Body of pancreas (tissue), 4 donors: ENCODE data around the gene SMARCA4. TPM values are rescaled to one million over a fixed set of nuclear protein-coding genes. Genes with fewer than 3 reads are reported as not detected.

Experiments
- ATAC-seq: fragments of 150-250 bp; one replicate; pipeline ENCODE4 v1.9.1; 2016
- DNase-seq, 4 donors: peaks; one replicate each; pipeline ENCODE4 v3.0.0-alpha.2; 2019
- H3K27ac ChIP-seq, 4 donors: fragments of 200-600 bp; sonication (generic); 1 replicate in 3 of 4; 2 replicates in 1 of 4; pipeline versions ENCODE4 v1.5.1 to v1.6.1; 2016 to 2019; ENCODE audit warnings: mild to moderate bottlenecking in 1 of 4, mixed read lengths in 1 of 4, moderate library complexity in 1 of 4
- H3K27me3 ChIP-seq, 2 donors: fragments of 200-600 bp; sonication (generic); one replicate each; pipeline ENCODE4 v1.6.0; 2016; ENCODE audit warnings: mild to moderate bottlenecking in 1 of 2
- H3K36me3 ChIP-seq, 2 donors: fragments of 200-600 bp; sonication (generic); replicated peaks in 1 of 2; 2 replicates each; pipeline ENCODE4 v1.5.1; 2016; ENCODE audit warnings: low read depth in 2 of 2; ENCODE audit not compliant: insufficient read depth in 1 of 2
- H3K4me1 ChIP-seq: fragments of 200-600 bp; sonication (generic); one replicate; pipeline ENCODE4 v1.6.0; 2016
- H3K4me3 ChIP-seq, 2 donors: fragments of 200-600 bp; sonication (generic); 1 replicate in 1 of 2; 2 replicates in 1 of 2; pipeline ENCODE4 v1.5.1; 2016 to 2019
- H3K9me3 ChIP-seq, 3 donors: fragments of 200-600 bp; sonication (generic); 1 replicate in 2 of 3; 2 replicates in 1 of 3; pipeline ENCODE4 v1.5.1; 2016
- CTCF ChIP-seq, 7 experiments: fragments of 450-650 bp in 4 of 7; fragments of 200-600 bp in 3 of 7; sonication (generic) in 3 of 7; IDR thresholded peaks; one replicate each; pipeline ENCODE4 v1.5.1; 2016 to 2019; ENCODE audit warnings: antibody characterized with exemption in 7 of 7
- POLR2A ChIP-seq, 3 donors: fragments of 450-650 bp; IDR thresholded peaks; one replicate each; pipeline ENCODE4 v1.6.1; 2016; ENCODE audit warnings: antibody characterized with exemption in 3 of 3, mild to moderate bottlenecking in 2 of 3
- WGBS, 2 donors: methylation state at CpG; one replicate each; pipeline ENCODE4 v1.1.5; 2017; 5-methylcytosine and 5-hydroxymethylcytosine counted together
- intact Hi-C: fragments of 100-400 bp; cut with DNase I; formaldehyde crosslinking; loops from one replicate; pipeline ENCODE4 v1.15.1; 2023
- total RNA-seq, 2 donors: library from RNA; depleted of rRNA; stranded (reverse); fragments of >200 nt; gene quantifications; one replicate each; pipeline ENCODE4 v1.1.0, GENCODE V29; 2016

Gene SMARCA4
- total RNA-seq, 2 donors from 2014 or later: 56.3 to 120 TPM

- ATAC-seq (no peak), DNase-seq (no peak)
- no peak overlapping the region for H3K4me3 ChIP-seq
- TF ChIP-seq CTCF (IDR thresholded peaks at IDR 0.05) (no peak), POLR2A (IDR thresholded peaks at IDR 0.05) (no peak)
- no peaks in the 10 kb centered on the region for H3K4me1 ChIP-seq
- intact Hi-C loops: no loop called here
- H3K27me3 ChIP-seq: no peaks in the 10 kb centered on the region
- 91 to 93% methylated on average over 4 of the region's 4 CpGs for WGBS, 2 donors
- no peaks in the 10 kb centered on the region for H3K36me3 ChIP-seq
- no peaks in the 10 kb centered on the region for H3K9me3 ChIP-seq
- H3K27ac ChIP-seq: no peak overlapping the region
These were observed 87.0 kb downstream of the SMARCA4 start for GRCh38 chr19:11047866-11048265.

GRCh38 chr19:11050323-11051114, 89.7 kb downstream of the SMARCA4 start:
- no peaks in the 10 kb centered on the region for H3K36me3 ChIP-seq
- intact Hi-C loops: no loop called here
- ATAC-seq (no peak), DNase-seq (no peak)
- no peak overlapping the region for H3K27ac ChIP-seq
- TF ChIP-seq CTCF (IDR thresholded peaks at IDR 0.05) (no peak), POLR2A (IDR thresholded peaks at IDR 0.05) (no peak)
- no peaks in the 10 kb centered on the region for H3K9me3 ChIP-seq
- no peaks in the 10 kb centered on the region for H3K4me1 ChIP-seq
- no peaks in the 10 kb centered on the region for H3K27me3 ChIP-seq
- H3K4me3 ChIP-seq: no peak overlapping the region
- 88 to 91% methylated on average over 8 to 9 of the region's 9 CpGs for WGBS, 2 donors

GRCh38 chr19:11053817-11054195, 93.0 kb downstream of the SMARCA4 start:
- Histone ChIP-seq H3K4me3 (no peak overlapping the region), H3K9me3 (no peaks in the 10 kb centered on the region), H3K36me3 (no peaks in the 10 kb centered on the region), H3K4me1 (no peaks in the 10 kb centered on the region), H3K27me3 (no peaks in the 10 kb centered on the region), H3K27ac (no peak overlapping the region)
- WGBS, 2 donors: 90 to 91% methylated on average over 4 of the region's 4 CpGs
- DNase-seq (no peak), ATAC-seq (no peak)
- TF ChIP-seq CTCF (IDR thresholded peaks at IDR 0.05) (no peak), POLR2A (IDR thresholded peaks at IDR 0.05) (no peak)
- intact Hi-C loops: no loop called here

GRCh38 chr19:11054200-11054599, 93.4 kb downstream of the SMARCA4 start:
- DNase-seq: no peak
- no peak for TF ChIP-seq CTCF (IDR thresholded peaks at IDR 0.05)
- TF ChIP-seq POLR2A (IDR thresholded peaks at IDR 0.05): no peak
- 95 to 100% methylated on average over 2 to 8 of the region's 8 CpGs for WGBS, 2 donors
- Histone ChIP-seq H3K27ac (no peak overlapping the region), H3K36me3 (no peaks in the 10 kb centered on the region), H3K27me3 (no peaks in the 10 kb centered on the region), H3K4me1 (no peaks in the 10 kb centered on the region), H3K9me3 (no peaks in the 10 kb centered on the region), H3K4me3 (no peak overlapping the region)
- intact Hi-C loops: no loop called here
- no peak for ATAC-seq

GRCh38 chr19:11054628-11055027, 93.8 kb downstream of the SMARCA4 start:
- Histone ChIP-seq H3K9me3 (no peaks in the 10 kb centered on the region), H3K27me3 (no peaks in the 10 kb centered on the region), H3K4me3 (no peak overlapping the region), H3K27ac (no peak overlapping the region), H3K36me3 (no peaks in the 10 kb centered on the region), H3K4me1 (no peaks in the 10 kb centered on the region)
- intact Hi-C loops: no loop called here
- no peak for DNase-seq
- 80 to 89% methylated on average over 7 to 8 of the region's 8 CpGs for WGBS, 2 donors
- no peak for ATAC-seq
- TF ChIP-seq POLR2A (IDR thresholded peaks at IDR 0.05): no peak
- TF ChIP-seq CTCF (IDR thresholded peaks at IDR 0.05): no peak
